ENCODE measurements around the gene SYF2. TPM values are rescaled to one million over a fixed set of nuclear protein-coding genes. Genes with fewer than 3 reads are reported as not detected.
A peak's percentile ranks its signal among the peaks of the same experiment; 100 is the strongest.

Gene SYF2
- total and polyA plus RNA-seq, 2 of the 13 experiments (the other 11 are each of a cell fraction or from before 2014, with no cell fraction given): 17.8 to 34.1 TPM

GRCh38 chr1:25184001-25184762, 48.1 kb downstream of the SYF2 start:
- no peak for TF ChIP-seq IKZF4 (CRISPR knock-in tag; IDR thresholded peaks at IDR 0.05; ENCODE audit: borderline replicate concordance, low read depth, not compliant biosample characterization)
- TF ChIP-seq, protein P1, sequence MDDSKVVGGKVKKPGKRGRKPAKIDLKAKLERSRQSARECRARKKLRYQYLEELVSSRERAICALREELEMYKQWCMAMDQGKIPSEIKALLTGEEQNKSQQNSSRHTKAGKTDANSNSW (CRISPR knock-in tag; IDR thresholded peaks at IDR 0.05; ENCODE audit: borderline replicate concordance): no peak
- TF ChIP-seq GABPA (IDR thresholded peaks at IDR 0.05; ENCODE audit: low read depth, low read length): no peak
- no peak for TF ChIP-seq GABPA (CRISPR knock-in tag; IDR thresholded peaks at IDR 0.05; ENCODE audit: low read depth)
- TF ChIP-seq ZNF768 (CRISPR knock-in tag; IDR thresholded peaks at IDR 0.05): peak; percentile 86
- FAIRE-seq (no peak), ATAC-seq (no peak; the same call in 2 of the 3 replicates), DNase-seq (ENCODE audit: low spot score) (no peak)
- intact Hi-C loops (cut with micrococcal nuclease; ENCODE audit: unreplicated experiment) (no loop called here), in situ Hi-C loops (cut with HindIII; ENCODE audit: extremely low pct_ligation_motif_present, low pct_unique_long_range_greater_than_20kb) (no loop called here)
- Histone ChIP-seq H3K9ac (ENCODE audit: insufficient read depth, low read depth, low read length) (no peak overlapping the region), H3K4me2 (ENCODE audit: low read depth, low read length) (no peak overlapping the region), H3K9me3 (ENCODE audit: low read length) (no peaks in the 10 kb centered on the region), H3K4me3 (replicated peaks in 1 of 3; ENCODE audit: insufficient read depth in 1 of 3, low read depth in 2 of 3, low read length in 3 of 3) (no peak overlapping the region), H3K27ac (ENCODE audit: extremely low read length, insufficient read depth, low read length) (no peak overlapping the region), H3K79me2 (ENCODE audit: insufficient read depth, low read length) (no peaks in the 10 kb centered on the region), H4K20me1 (ENCODE audit: insufficient read depth, low read length) (no peaks in the 10 kb centered on the region), H3K4me1 (ENCODE audit: insufficient read depth, low read length) (peaks cover 15% of the 10 kb centered on the region), H2AFZ (ENCODE audit: low read length) (no peak overlapping the region), H3K27me3 (ENCODE audit: control insufficient read depth in 1 of 2, insufficient read depth in 2 of 2, low read length in 2 of 2) (no peaks in the 10 kb centered on the region), H3K36me3 (replicated peaks in 1 of 2; ENCODE audit: control insufficient read depth in 1 of 2, insufficient read depth in 2 of 2, low read length in 2 of 2) (no peaks in the 10 kb centered on the region)
- no TSS peak for BruUV-seq (replicated peaks)
- WGBS (ENCODE audit: low lambda C conversion rate): 76% methylated on average over 7 of the region's 13 CpGs
- ChIA-PET CTCF (ENCODE audit: low intra/inter-chr PET ratio, low total read pairs) (no interaction called here), POLR2A (no interaction called here)

DNA sequence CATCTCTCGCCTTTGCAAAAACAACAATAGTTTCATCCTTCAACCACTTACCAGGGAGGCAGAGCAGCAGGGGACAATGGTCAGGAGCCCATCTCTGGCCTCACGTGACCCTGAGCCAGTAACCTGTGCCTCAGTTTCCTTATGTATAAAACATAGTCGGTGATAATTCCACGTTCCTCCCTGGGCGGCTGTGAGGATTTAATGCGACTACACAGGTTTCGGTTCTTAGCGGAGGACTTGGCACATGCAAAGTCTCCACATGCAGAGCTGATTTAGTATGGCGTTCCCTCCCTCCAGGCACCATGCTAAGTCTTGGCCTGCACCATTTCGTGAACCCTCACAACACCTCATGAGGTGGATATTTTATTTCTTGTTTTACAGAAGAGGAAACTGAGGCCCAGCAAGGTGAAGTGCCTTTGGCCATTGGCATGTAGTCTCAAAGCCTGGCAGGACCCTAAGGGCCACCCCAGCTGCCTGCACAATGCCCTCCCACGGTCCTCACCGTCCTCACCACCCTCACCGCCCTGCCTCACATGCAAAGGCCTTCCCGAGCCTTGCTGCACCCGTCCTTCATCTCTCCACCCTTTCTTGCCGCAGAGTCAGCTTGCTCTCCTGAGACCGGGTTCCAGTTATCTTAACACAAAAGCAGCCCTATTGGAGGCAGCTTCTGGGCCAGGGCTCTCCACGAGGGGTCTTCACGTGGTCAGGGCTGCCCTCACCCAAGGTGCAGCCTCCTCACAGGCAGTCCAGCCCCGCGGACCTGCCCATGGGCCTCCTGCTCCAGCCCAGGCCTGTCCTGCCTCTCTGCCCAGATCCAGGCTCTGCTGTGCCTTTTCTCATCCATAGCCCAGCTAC, 48.9 kb downstream of the SYF2 start:
- POLR2A ChIA-PET: interaction anchor here (0.8 kb wide), 1 partner anchor 16 kb away, joined by 4 read pairs; no protein-coding TSS in a partner anchor
- TF ChIP-seq RFXAP (CRISPR knock-in tag; IDR thresholded peaks at IDR 0.05; ENCODE audit: borderline replicate concordance) (no peak), DR1 (CRISPR knock-in tag; IDR thresholded peaks at IDR 0.05) (no peak), ZNF362 (CRISPR knock-in tag; IDR thresholded peaks at IDR 0.05; ENCODE audit: borderline replicate concordance) (no peak), ZNF280D (CRISPR knock-in tag; IDR thresholded peaks at IDR 0.05) (no peak), MAFF (IDR thresholded peaks at IDR 0.05; ENCODE audit: low read depth, low read length) (no peak), MYNN (CRISPR knock-in tag; IDR thresholded peaks at IDR 0.05; ENCODE audit: low read depth) (no peak), ZNF337 (CRISPR knock-in tag; IDR thresholded peaks at IDR 0.05; ENCODE audit: borderline replicate concordance, low read depth) (no peak)

More for the DNA sequence above, 48.9 kb downstream of the SYF2 start:
- H4K20me1 ChIP-seq (ENCODE audit: insufficient read depth, low read length): no peaks in the 10 kb centered on the region
- H3K9ac ChIP-seq (ENCODE audit: insufficient read depth, low read depth, low read length): no peak overlapping the region
- no peaks in the 10 kb centered on the region for H3K27me3 ChIP-seq (ENCODE audit: control insufficient read depth in 1 of 2, insufficient read depth in 2 of 2, low read length in 2 of 2)
- no peak overlapping the region for H3K27ac ChIP-seq (ENCODE audit: extremely low read length, insufficient read depth, low read length)
- no peaks in the 10 kb centered on the region for H3K36me3 ChIP-seq (replicated peaks in 1 of 2; ENCODE audit: control insufficient read depth in 1 of 2, insufficient read depth in 2 of 2, low read length in 2 of 2)
- DNase-seq (ENCODE audit: low spot score) (no peak), ATAC-seq (no peak), FAIRE-seq (no peak)
- no TSS peak for BruUV-seq (replicated peaks)
- no peak overlapping the region for H3K4me2 ChIP-seq (ENCODE audit: low read depth, low read length)
- in situ Hi-C loops (cut with HindIII; ENCODE audit: extremely low pct_ligation_motif_present, low pct_unique_long_range_greater_than_20kb): no loop called here
- no peaks in the 10 kb centered on the region for H3K79me2 ChIP-seq (ENCODE audit: insufficient read depth, low read length)
- no peak overlapping the region for H3K4me3 ChIP-seq (replicated peaks in 1 of 3; ENCODE audit: insufficient read depth in 1 of 3, low read depth in 2 of 3, low read length in 3 of 3)
- H3K9me3 ChIP-seq (ENCODE audit: low read length): no peaks in the 10 kb centered on the region
- CTCF ChIA-PET (ENCODE audit: low intra/inter-chr PET ratio, low total read pairs): no interaction called here
- intact Hi-C loops (cut with micrococcal nuclease; ENCODE audit: unreplicated experiment): no loop called here
- H3K4me1 ChIP-seq (ENCODE audit: insufficient read depth, low read length): peaks cover 22% of the 10 kb centered on the region
- H2AFZ ChIP-seq (ENCODE audit: low read length): no peak overlapping the region
- WGBS (ENCODE audit: low lambda C conversion rate): 86% methylated on average over 19 of the region's 21 CpGs

Measured in HepG2 (cell line).